ENCODE data around the gene LUZP1.

- TF ChIP-seq POLR2A (IDR thresholded peaks at IDR 0.05) (no peak), CTCF (IDR thresholded peaks at IDR 0.05) (no peak), EP300 (IDR thresholded peaks at IDR 0.05) (no peak)
Measured at GRCh38 chr1:23210963-23211362, 42.3 kb upstream of the LUZP1 start.

All from suprapubic skin (tissue), 3 donors.